GM23338 (cell line): ENCODE measurements around the gene FAM53A.

Source experiments
- EZH2 ChIP-seq: fragments of 200-600 bp; sonication (generic); IDR thresholded peaks from one replicate; pipeline ENCODE4 v1.8.0; 2017; ENCODE audit warnings: antibody characterized with exemption, mild to moderate bottlenecking, low read depth; ENCODE audit not compliant: unreplicated experiment
- POLR2AphosphoS5 ChIP-seq: IDR thresholded peaks from 2 replicates; pipeline ENCODE4 v1.6.1; 2016; ENCODE audit warnings: antibody characterized with exemption, low read depth

DNA sequence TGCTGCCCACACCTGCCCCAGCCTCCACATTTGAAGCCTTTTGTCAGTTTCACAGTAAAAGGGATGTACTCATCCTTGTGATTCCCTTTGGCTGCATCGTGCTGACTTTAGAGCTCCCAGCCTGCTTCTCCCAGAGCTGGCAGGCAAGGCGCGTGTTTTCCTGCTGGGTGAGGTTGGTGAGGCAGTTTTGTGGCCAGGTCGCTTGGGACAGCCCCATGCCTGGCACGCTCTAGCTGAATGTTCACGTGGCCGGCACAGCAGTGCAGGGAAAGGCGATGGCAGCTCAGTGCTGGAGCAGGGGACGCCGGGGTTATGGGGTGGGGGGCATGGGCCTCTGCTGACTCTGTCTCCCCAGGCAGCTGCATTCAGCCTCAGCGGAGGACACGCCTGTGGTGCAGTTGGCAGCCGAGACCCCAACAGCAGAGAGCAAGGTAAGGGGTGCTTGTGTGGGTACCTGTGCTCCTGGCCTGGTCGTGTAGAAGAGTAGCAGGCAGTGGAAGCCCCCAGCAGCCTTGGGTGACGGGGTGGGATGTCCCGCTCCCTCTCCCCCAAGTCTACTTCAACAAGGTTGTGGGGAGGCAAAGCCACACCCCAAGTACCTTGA, 46.5 kb upstream of the FAM53A start:
- TF ChIP-seq EZH2 (no peak), POLR2AphosphoS5 (no peak)
